ENCODE results near the gene FAM53B.

- no peak for TF ChIP-seq CTCF (IDR thresholded peaks at IDR 0.05)
- TF ChIP-seq POLR2A (IDR thresholded peaks at IDR 0.05) = no peak
These were observed 143.9 kb downstream of the FAM53B start for GRCh38 chr10:124600051-124600880.
